Measurements from ENCODE around the gene ZDHHC14.
A peak's percentile ranks its signal among the peaks of the same experiment; 100 is the strongest.

ZDHHC14 gene

DNA sequence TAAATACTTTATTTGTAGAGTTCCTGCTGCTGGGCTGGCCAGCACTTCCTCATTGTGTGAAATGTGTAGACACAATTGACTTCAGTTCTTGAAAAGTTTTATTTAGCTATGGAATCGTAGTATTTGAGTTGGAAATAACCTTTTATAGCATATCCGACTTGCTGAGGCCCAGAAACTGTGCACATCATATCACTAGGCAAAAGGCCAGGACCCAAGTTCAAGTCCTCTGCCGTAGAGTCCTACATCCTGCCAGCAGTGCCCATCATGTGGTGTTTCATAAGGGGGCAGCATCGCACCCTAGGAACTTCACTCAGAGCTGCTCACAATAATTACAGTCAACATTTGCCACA lies 234.4 kb downstream of the ZDHHC14 start:
- Histone ChIP-seq H3K27me3 (no peaks in the 10 kb centered on the region), H3K36me3 (no peaks in the 10 kb centered on the region), H3K4me1 (no peaks in the 10 kb centered on the region), H3K27ac (no peak overlapping the region), H3K9me3 (no peaks in the 10 kb centered on the region), H3K4me3 (no peak overlapping the region)
- intact Hi-C loops (cut with DNase I; ENCODE audit: low total_unique reads): no loop called here
- TF ChIP-seq, protein P1, sequence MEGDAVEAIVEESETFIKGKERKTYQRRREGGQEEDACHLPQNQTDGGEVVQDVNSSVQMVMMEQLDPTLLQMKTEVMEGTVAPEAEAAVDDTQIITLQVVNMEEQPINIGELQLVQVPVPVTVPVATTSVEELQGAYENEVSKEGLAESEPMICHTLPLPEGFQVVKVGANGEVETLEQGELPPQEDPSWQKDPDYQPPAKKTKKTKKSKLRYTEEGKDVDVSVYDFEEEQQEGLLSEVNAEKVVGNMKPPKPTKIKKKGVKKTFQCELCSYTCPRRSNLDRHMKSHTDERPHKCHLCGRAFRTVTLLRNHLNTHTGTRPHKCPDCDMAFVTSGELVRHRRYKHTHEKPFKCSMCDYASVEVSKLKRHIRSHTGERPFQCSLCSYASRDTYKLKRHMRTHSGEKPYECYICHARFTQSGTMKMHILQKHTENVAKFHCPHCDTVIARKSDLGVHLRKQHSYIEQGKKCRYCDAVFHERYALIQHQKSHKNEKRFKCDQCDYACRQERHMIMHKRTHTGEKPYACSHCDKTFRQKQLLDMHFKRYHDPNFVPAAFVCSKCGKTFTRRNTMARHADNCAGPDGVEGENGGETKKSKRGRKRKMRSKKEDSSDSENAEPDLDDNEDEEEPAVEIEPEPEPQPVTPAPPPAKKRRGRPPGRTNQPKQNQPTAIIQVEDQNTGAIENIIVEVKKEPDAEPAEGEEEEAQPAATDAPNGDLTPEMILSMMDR (IDR thresholded peaks at IDR 0.05): no peak
- DNase-seq: peak in 1 of 2 donors; percentile 24

GRCh38 chr6:157615951-157616350 lies 235.0 kb downstream of the ZDHHC14 start:
- no peak overlapping the region for H3K27ac ChIP-seq
- no peak overlapping the region for H3K4me3 ChIP-seq
- DNase-seq: peak in 1 of 2 donors; percentile 57
- H3K9me3 ChIP-seq: no peaks in the 10 kb centered on the region
- H3K4me1 ChIP-seq: no peaks in the 10 kb centered on the region
- TF ChIP-seq, protein P1 (IDR thresholded peaks at IDR 0.05): no peak
- intact Hi-C loops (cut with DNase I; ENCODE audit: low total_unique reads): no loop called here
- H3K36me3 ChIP-seq: no peaks in the 10 kb centered on the region
- no peaks in the 10 kb centered on the region for H3K27me3 ChIP-seq

- intact Hi-C loops (cut with DNase I; ENCODE audit: low total_unique reads): no loop called here
- no peaks in the 10 kb centered on the region for H3K27me3 ChIP-seq
- peaks cover 0 to 11% (median 0%) of the 10 kb centered on the region in 4 donors for H3K4me1 ChIP-seq
- no peaks in the 10 kb centered on the region for H3K36me3 ChIP-seq
- H3K27ac ChIP-seq: no peak overlapping the region
- no peak for DNase-seq
- no peaks in the 10 kb centered on the region for H3K9me3 ChIP-seq
- TF ChIP-seq, protein P1 (IDR thresholded peaks at IDR 0.05): no peak
- H3K4me3 ChIP-seq: no peak overlapping the region
Measured at GRCh38 chr6:157620944-157621343, 240.0 kb downstream of the ZDHHC14 start.

- Histone ChIP-seq H3K4me1 (peaks cover 0 to 12% (median 0%) of the 10 kb centered on the region in 4 donors), H3K27ac (no peak overlapping the region), H3K36me3 (no peaks in the 10 kb centered on the region), H3K27me3 (no peaks in the 10 kb centered on the region), H3K4me3 (no peak overlapping the region), H3K9me3 (no peaks in the 10 kb centered on the region)
- TF ChIP-seq, protein P1 (IDR thresholded peaks at IDR 0.05): no peak
- intact Hi-C loops (cut with DNase I; ENCODE audit: low total_unique reads): no loop called here
- peak in 1 of 2 donors; percentile 64 for DNase-seq
Measured at GRCh38 chr6:157621406-157621805, 240.4 kb downstream of the ZDHHC14 start.

- Histone ChIP-seq H3K4me3 (no peak overlapping the region), H3K27me3 (no peaks in the 10 kb centered on the region), H3K27ac (no peak overlapping the region), H3K9me3 (no peaks in the 10 kb centered on the region), H3K36me3 (no peaks in the 10 kb centered on the region), H3K4me1 (peaks cover 0 to 12% (median 0%) of the 10 kb centered on the region in 4 donors)
- DNase-seq: peak in 1 of 2 donors; percentile 12
- intact Hi-C loops (cut with DNase I; ENCODE audit: low total_unique reads): no loop called here
- TF ChIP-seq, protein P1 (IDR thresholded peaks at IDR 0.05): no peak
Measured at GRCh38 chr6:157622427-157622826, 241.4 kb downstream of the ZDHHC14 start.

- intact Hi-C loops (cut with DNase I; ENCODE audit: low total_unique reads): no loop called here
- Histone ChIP-seq H3K36me3 (no peaks in the 10 kb centered on the region), H3K27ac (no peak overlapping the region), H3K9me3 (no peaks in the 10 kb centered on the region), H3K4me3 (no peak overlapping the region), H3K27me3 (no peaks in the 10 kb centered on the region), H3K4me1 (peaks cover 0 to 12% (median 0%) of the 10 kb centered on the region in 4 donors)
- no peak for DNase-seq
- TF ChIP-seq, protein P1 (IDR thresholded peaks at IDR 0.05): no peak
Measured at GRCh38 chr6:157625111-157625510, 244.1 kb downstream of the ZDHHC14 start.

Measured in tibial artery (tissue), 4 donors.